Cerebellar cortex (tissue), 1 donor: ENCODE measurements around the gene AGBL4.

Source experiments
- DNase-seq: peaks from one replicate; pipeline ENCODE4 v3.0.0-alpha.2; 2015; ENCODE audit warnings: low spot score

AGBL4 gene

GRCh38 chr1:48761986-48762385, 1261.8 kb downstream of the AGBL4 start:
- DNase-seq, result no peak

- no peak for DNase-seq
Observed at GRCh38 chr1:48761411-48761810, 1262.3 kb downstream of the AGBL4 start.

DNA sequence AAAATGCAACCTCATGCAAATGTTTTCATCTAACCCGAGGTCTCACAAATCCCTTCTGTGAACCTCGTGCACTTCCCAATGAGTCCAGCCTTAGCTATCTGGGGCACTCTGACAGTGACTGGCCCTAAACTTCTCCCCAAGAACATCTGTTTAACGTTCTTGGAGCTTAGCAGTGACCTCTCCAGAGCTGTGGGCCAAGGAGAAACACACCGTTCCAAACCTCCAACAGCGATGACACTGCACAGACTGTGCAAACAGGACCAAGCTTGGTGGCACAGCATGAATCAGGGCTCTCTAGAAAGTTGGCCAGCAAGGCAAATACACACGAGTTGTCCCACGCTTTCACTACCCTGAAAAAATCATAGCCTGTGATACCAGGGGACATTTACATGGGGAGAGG, 1262.9 kb downstream of the AGBL4 start:
- DNase-seq, result no peak

GRCh38 chr1:48758976-48759375, 1264.8 kb downstream of the AGBL4 start:
- DNase-seq, result no peak

GRCh38 chr1:48757363-48757762, 1266.4 kb downstream of the AGBL4 start:
- DNase-seq, result no peak

GRCh38 chr1:48756683-48757316, 1267.0 kb downstream of the AGBL4 start:
- no peak for DNase-seq

GRCh38 chr1:48753293-48753692, 1270.5 kb downstream of the AGBL4 start:
- no peak for DNase-seq

- no peak for DNase-seq
Observed at GRCh38 chr1:48750109-48750508, 1273.6 kb downstream of the AGBL4 start.

- DNase-seq, result no peak
Observed at GRCh38 chr1:48749068-48749467, 1274.7 kb downstream of the AGBL4 start.

- no peak for DNase-seq
Observed at GRCh38 chr1:48746906-48747305, 1276.8 kb downstream of the AGBL4 start.

GRCh38 chr1:48744032-48744431, 1279.7 kb downstream of the AGBL4 start:
- DNase-seq, result no peak

- no peak for DNase-seq
Observed at GRCh38 chr1:48743480-48743879, 1280.3 kb downstream of the AGBL4 start.

DNA sequence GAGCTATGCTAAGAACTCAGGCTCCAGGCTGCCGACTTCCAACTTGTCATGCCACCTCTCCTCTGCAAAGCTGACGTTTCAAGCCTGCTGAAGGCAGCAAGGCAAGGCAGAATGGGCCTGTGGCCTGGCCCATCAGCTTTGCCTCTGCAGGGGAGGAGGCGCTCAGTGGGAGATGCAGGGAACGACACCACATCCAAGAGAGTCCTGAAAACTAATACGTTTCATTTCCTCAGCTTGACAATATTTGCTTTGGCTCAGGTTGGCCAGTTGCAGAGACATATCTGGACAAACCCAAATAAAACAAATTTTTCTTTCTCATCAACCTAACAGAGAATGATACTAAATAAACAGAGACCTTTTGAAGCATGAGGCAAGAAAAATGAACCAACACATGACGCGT, 1282.4 kb downstream of the AGBL4 start:
- no peak for DNase-seq

- DNase-seq, result no peak
Observed at GRCh38 chr1:48740621-48741020, 1283.1 kb downstream of the AGBL4 start.

GRCh38 chr1:48739091-48739490, 1284.7 kb downstream of the AGBL4 start:
- DNase-seq, result no peak

DNA sequence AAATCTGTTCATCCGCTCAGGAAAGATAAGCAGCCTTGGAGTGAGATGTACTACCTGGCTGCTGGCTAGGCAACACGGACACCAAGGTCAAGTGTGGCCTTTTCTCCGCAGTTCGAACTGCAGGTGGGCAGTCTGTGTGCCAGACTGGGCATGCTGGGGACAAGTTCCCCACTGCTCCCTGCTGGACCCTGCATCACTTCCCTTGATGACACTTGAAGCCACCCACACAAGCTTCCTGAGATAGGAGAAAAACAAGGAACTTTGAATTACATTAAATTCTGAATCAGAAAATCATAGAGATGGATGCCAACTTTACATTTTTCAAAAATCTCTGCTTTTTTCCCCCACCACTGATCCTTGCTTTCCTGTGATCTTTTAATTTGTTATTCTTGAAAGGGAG, 1285.4 kb downstream of the AGBL4 start:
- DNase-seq, result no peak

- no peak for DNase-seq
Observed at GRCh38 chr1:48735796-48736195, 1288.0 kb downstream of the AGBL4 start.

- no peak for DNase-seq
Observed at GRCh38 chr1:48730164-48730910, 1293.4 kb downstream of the AGBL4 start.

DNA sequence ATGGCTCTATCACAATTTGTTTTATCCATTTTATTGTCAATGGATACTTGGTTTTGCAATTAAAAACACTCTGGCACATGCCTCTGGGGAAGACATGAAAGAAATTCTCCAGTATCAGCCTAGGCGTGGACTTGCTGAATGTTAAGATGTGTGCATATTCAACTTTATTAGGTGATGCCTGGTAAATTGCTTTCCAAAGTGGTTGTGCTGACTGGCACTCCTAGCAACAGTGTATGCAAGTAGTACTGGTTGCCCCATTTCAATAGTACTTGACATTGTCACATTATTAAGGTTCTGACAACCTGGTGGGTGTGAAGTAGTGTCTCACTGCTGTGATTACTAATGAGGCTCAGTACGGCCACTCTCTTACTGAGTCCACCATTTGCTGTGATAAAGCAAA, 1295.2 kb downstream of the AGBL4 start:
- no peak for DNase-seq

DNA sequence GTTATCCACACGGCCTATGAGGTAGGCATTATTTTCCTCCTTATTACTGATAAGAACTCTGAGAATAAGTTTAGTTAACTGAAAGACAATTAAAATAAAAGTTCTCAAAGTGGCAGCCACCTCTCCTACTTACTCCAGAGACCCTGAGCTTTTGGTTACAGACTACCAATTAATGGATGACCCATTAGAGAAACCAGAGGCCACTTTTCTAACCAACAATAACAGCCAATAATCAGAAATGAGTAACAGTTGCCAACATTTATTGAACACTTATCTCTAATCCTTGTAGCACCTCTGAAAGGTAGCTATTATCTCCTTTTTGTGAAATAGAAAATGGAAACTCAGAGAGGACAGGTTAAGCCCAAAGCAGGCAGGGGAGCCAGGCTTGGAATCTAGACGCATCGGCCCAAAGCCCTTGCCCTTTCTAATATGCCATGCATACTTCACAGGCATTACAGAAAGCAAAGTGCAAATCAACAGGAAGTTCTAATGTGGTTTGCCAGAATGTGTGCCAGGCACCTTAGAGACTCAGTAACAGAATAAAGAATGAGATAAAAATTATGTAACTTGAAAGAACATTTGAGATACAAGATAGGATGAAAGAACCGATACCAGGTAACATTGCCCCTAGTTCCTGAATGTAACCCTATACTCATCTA, 1297.1 kb downstream of the AGBL4 start:
- no peak for DNase-seq

- DNase-seq, result no peak
Observed at GRCh38 chr1:48726139-48726538, 1297.6 kb downstream of the AGBL4 start.

DNA sequence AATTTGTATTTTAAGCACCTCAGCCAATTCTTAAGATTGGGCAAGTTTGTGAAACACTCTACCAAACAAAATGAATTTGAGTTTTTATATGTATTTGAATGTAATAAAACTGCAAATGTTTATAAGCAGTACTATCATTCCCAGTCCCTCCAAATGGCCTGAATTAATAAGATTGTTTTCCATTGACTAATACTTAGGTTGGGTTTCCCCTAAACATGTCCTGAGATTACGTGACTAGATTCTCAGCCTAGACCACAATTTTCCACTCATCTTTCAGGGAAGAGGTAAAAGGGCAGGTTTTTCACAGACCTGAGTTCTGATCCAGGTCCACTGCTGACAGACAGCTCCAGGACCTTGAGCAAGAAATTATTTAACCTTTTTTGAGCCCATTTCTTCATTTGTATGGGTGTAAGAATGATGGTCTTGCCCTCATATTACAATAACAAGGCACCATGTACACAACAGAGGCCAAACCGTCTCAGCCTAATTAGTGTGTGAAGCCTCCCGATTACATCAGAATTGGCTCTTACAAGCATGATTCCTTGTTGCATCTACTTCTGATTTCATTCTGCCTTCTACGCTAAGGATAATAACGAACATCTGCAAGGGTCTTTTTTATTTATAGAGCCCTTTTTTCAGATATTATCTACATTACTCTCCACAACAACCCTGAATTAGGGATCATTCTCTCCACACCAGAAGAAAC, 1298.3 kb downstream of the AGBL4 start:
- DNase-seq, result no peak

DNA sequence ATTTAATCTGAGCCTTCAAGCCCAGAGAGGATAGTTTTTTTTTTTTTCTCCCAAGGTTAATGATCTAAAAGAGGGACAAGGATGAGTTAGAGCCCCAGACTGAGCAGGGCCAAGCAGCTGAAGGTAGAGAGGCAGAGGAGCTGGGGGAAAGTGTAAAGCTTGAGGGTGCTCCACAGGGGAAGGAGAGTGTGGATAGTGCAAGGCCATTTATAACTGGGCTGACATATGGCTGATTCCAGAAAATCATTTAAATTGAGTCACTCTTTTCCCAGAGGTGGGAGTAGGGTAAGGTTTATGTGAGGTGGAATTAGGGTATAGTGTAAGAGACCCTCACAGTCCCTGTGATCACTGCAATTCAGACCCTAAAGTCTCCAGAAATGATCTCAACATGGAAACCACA, 1302.8 kb downstream of the AGBL4 start:
- DNase-seq, result no peak
